ENCODE measurements around the gene CAMKMT.

- no peak for TF ChIP-seq CTCF (IDR thresholded peaks at IDR 0.05)
- TF ChIP-seq POLR2A (IDR thresholded peaks at IDR 0.05): no peak
These were observed 188.8 kb downstream of the CAMKMT start for GRCh38 chr2:44550561-44550960.
